ENCODE results near the gene RNF19B.

Gene RNF19B

GRCh38 chr1:32937061-32937460 is 27.5 kb downstream of the RNF19B start:
- Histone ChIP-seq H3K27me3 (ENCODE audit: control insufficient read depth in 5 of 5, insufficient read depth in 4 of 5, low read length in 5 of 5) (no peaks in the 10 kb centered on the region), H3K27ac (ENCODE audit: low read depth, low read length) (no peak overlapping the region), H3K4me3 (ENCODE audit: low read depth in 1 of 5, low read length in 5 of 5) (no peak overlapping the region), H3K9ac (ENCODE audit: low read length in 5 of 5) (no peak overlapping the region), H3K4me1 (ENCODE audit: control insufficient read depth in 5 of 5, insufficient read depth in 5 of 5, low read length in 5 of 5) (peaks cover 2 to 33% (median 18%) of the 10 kb centered on the region in 5 donors), H3K9me3 (ENCODE audit: control insufficient read depth in 5 of 5, low read length in 5 of 5) (no peaks in the 10 kb centered on the region), H3K36me3 (ENCODE audit: control insufficient read depth in 5 of 5, insufficient read depth in 5 of 5, low read length in 5 of 5) (peaks cover 17 to 41% (median 33%) of the 10 kb centered on the region in 5 donors)

- Histone ChIP-seq H3K27me3 (ENCODE audit: control insufficient read depth in 5 of 5, insufficient read depth in 4 of 5, low read length in 5 of 5) (no peaks in the 10 kb centered on the region), H3K9me3 (ENCODE audit: control insufficient read depth in 5 of 5, low read length in 5 of 5) (no peaks in the 10 kb centered on the region), H3K4me1 (ENCODE audit: control insufficient read depth in 5 of 5, insufficient read depth in 5 of 5, low read length in 5 of 5) (peaks cover 0 to 21% (median 9%) of the 10 kb centered on the region in 5 donors), H3K4me3 (ENCODE audit: low read depth in 1 of 5, low read length in 5 of 5) (no peak overlapping the region), H3K36me3 (ENCODE audit: control insufficient read depth in 5 of 5, insufficient read depth in 5 of 5, low read length in 5 of 5) (peaks cover 17 to 27% (median 25%) of the 10 kb centered on the region in 5 donors), H3K9ac (ENCODE audit: low read length in 5 of 5) (no peak overlapping the region), H3K27ac (ENCODE audit: low read depth, low read length) (no peak overlapping the region)
Observed at GRCh38 chr1:32934535-32934934, 30.1 kb downstream of the RNF19B start.

GRCh38 chr1:32933742-32934322 is 30.8 kb downstream of the RNF19B start:
- Histone ChIP-seq H3K9me3 (ENCODE audit: control insufficient read depth in 5 of 5, low read length in 5 of 5) (no peaks in the 10 kb centered on the region), H3K4me3 (ENCODE audit: low read depth in 1 of 5, low read length in 5 of 5) (no peak overlapping the region), H3K36me3 (ENCODE audit: control insufficient read depth in 5 of 5, insufficient read depth in 5 of 5, low read length in 5 of 5) (peaks cover 17 to 27% (median 25%) of the 10 kb centered on the region in 5 donors), H3K4me1 (ENCODE audit: control insufficient read depth in 5 of 5, insufficient read depth in 5 of 5, low read length in 5 of 5) (peaks cover 0 to 14% (median 5%) of the 10 kb centered on the region in 5 donors), H3K27me3 (ENCODE audit: control insufficient read depth in 5 of 5, insufficient read depth in 4 of 5, low read length in 5 of 5) (no peaks in the 10 kb centered on the region), H3K9ac (ENCODE audit: low read length in 5 of 5) (no peak overlapping the region), H3K27ac (ENCODE audit: low read depth, low read length) (peak overlapping the region; percentile 64)

GRCh38 chr1:32931760-32932159 is 32.8 kb downstream of the RNF19B start:
- Histone ChIP-seq H3K27ac (ENCODE audit: low read depth, low read length) (no peak overlapping the region), H3K4me3 (ENCODE audit: low read depth in 1 of 5, low read length in 5 of 5) (no peak overlapping the region), H3K27me3 (ENCODE audit: control insufficient read depth in 5 of 5, insufficient read depth in 4 of 5, low read length in 5 of 5) (no peaks in the 10 kb centered on the region)

GRCh38 chr1:32929366-32929765 is 35.2 kb downstream of the RNF19B start:
- H3K27me3 ChIP-seq (ENCODE audit: control insufficient read depth in 5 of 5, insufficient read depth in 4 of 5, low read length in 5 of 5), result peaks cover 0 to 2% (median 0%) of the 10 kb centered on the region in 5 donors
- no peaks in the 10 kb centered on the region for H3K9me3 ChIP-seq (ENCODE audit: control insufficient read depth in 5 of 5, low read length in 5 of 5)
- H3K4me1 ChIP-seq (ENCODE audit: control insufficient read depth in 5 of 5, insufficient read depth in 5 of 5, low read length in 5 of 5), result peaks cover 0 to 27% (median 22%) of the 10 kb centered on the region in 5 donors
- H3K36me3 ChIP-seq (ENCODE audit: control insufficient read depth in 5 of 5, insufficient read depth in 5 of 5, low read length in 5 of 5), result no peaks in the 10 kb centered on the region
- no peak overlapping the region for H3K27ac ChIP-seq (ENCODE audit: low read depth, low read length)
- H3K4me3 ChIP-seq (ENCODE audit: low read depth in 1 of 5, low read length in 5 of 5), result no peak overlapping the region
- no peak overlapping the region for H3K9ac ChIP-seq (ENCODE audit: low read length in 5 of 5)

More at GRCh38 chr1:32931760-32932159, 32.8 kb downstream of the RNF19B start:
- Histone ChIP-seq H3K9ac (ENCODE audit: low read length in 5 of 5) (no peak overlapping the region), H3K9me3 (ENCODE audit: control insufficient read depth in 5 of 5, low read length in 5 of 5) (no peaks in the 10 kb centered on the region), H3K4me1 (ENCODE audit: control insufficient read depth in 5 of 5, insufficient read depth in 5 of 5, low read length in 5 of 5) (peaks cover 0 to 12% (median 5%) of the 10 kb centered on the region in 5 donors), H3K36me3 (ENCODE audit: control insufficient read depth in 5 of 5, insufficient read depth in 5 of 5, low read length in 5 of 5) (peaks cover 4 to 12% (median 12%) of the 10 kb centered on the region in 5 donors)

GRCh38 chr1:32928715-32929114 is 35.9 kb downstream of the RNF19B start:
- Histone ChIP-seq H3K4me3 (ENCODE audit: low read depth in 1 of 5, low read length in 5 of 5) (no peak overlapping the region), H3K27ac (ENCODE audit: low read depth, low read length) (no peak overlapping the region), H3K4me1 (ENCODE audit: control insufficient read depth in 5 of 5, insufficient read depth in 5 of 5, low read length in 5 of 5) (peaks cover 0 to 25% (median 23%) of the 10 kb centered on the region in 5 donors), H3K9ac (ENCODE audit: low read length in 5 of 5) (no peak overlapping the region), H3K36me3 (ENCODE audit: control insufficient read depth in 5 of 5, insufficient read depth in 5 of 5, low read length in 5 of 5) (no peaks in the 10 kb centered on the region), H3K27me3 (ENCODE audit: control insufficient read depth in 5 of 5, insufficient read depth in 4 of 5, low read length in 5 of 5) (peaks cover 0 to 3% (median under 1%) of the 10 kb centered on the region in 5 donors), H3K9me3 (ENCODE audit: control insufficient read depth in 5 of 5, low read length in 5 of 5) (no peaks in the 10 kb centered on the region)

GRCh38 chr1:32928285-32928684 is 36.3 kb downstream of the RNF19B start:
- Histone ChIP-seq H3K27me3 (ENCODE audit: control insufficient read depth in 5 of 5, insufficient read depth in 4 of 5, low read length in 5 of 5) (peaks cover 0 to 6% (median 2%) of the 10 kb centered on the region in 5 donors), H3K9ac (ENCODE audit: low read length in 5 of 5) (no peak overlapping the region), H3K36me3 (ENCODE audit: control insufficient read depth in 5 of 5, insufficient read depth in 5 of 5, low read length in 5 of 5) (no peaks in the 10 kb centered on the region), H3K4me1 (ENCODE audit: control insufficient read depth in 5 of 5, insufficient read depth in 5 of 5, low read length in 5 of 5) (peaks cover 0 to 22% (median 19%) of the 10 kb centered on the region in 5 donors), H3K27ac (ENCODE audit: low read depth, low read length) (no peak overlapping the region), H3K9me3 (ENCODE audit: control insufficient read depth in 5 of 5, low read length in 5 of 5) (no peaks in the 10 kb centered on the region), H3K4me3 (ENCODE audit: low read depth in 1 of 5, low read length in 5 of 5) (no peak overlapping the region)

- Histone ChIP-seq H3K9ac (ENCODE audit: low read length in 5 of 5) (no peak overlapping the region), H3K36me3 (ENCODE audit: control insufficient read depth in 5 of 5, insufficient read depth in 5 of 5, low read length in 5 of 5) (no peaks in the 10 kb centered on the region), H3K4me3 (ENCODE audit: low read depth in 1 of 5, low read length in 5 of 5) (no peak overlapping the region), H3K4me1 (ENCODE audit: control insufficient read depth in 5 of 5, insufficient read depth in 5 of 5, low read length in 5 of 5) (peaks cover 0 to 21% (median 19%) of the 10 kb centered on the region in 5 donors), H3K9me3 (ENCODE audit: control insufficient read depth in 5 of 5, low read length in 5 of 5) (no peaks in the 10 kb centered on the region), H3K27me3 (ENCODE audit: control insufficient read depth in 5 of 5, insufficient read depth in 4 of 5, low read length in 5 of 5) (peaks cover 0 to 11% (median 2%) of the 10 kb centered on the region in 5 donors), H3K27ac (ENCODE audit: low read depth, low read length) (no peak overlapping the region)
Observed at GRCh38 chr1:32927441-32927840, 37.2 kb downstream of the RNF19B start.

GRCh38 chr1:32926562-32926961 is 38.0 kb downstream of the RNF19B start:
- H3K9me3 ChIP-seq (ENCODE audit: control insufficient read depth in 5 of 5, low read length in 5 of 5), result no peaks in the 10 kb centered on the region
- peaks cover 0 to 21% (median 19%) of the 10 kb centered on the region in 5 donors for H3K4me1 ChIP-seq (ENCODE audit: control insufficient read depth in 5 of 5, insufficient read depth in 5 of 5, low read length in 5 of 5)
- H3K4me3 ChIP-seq (ENCODE audit: low read depth in 1 of 5, low read length in 5 of 5), result no peak overlapping the region
- no peak overlapping the region for H3K27ac ChIP-seq (ENCODE audit: low read depth, low read length)
- no peak overlapping the region for H3K9ac ChIP-seq (ENCODE audit: low read length in 5 of 5)
- no peaks in the 10 kb centered on the region for H3K36me3 ChIP-seq (ENCODE audit: control insufficient read depth in 5 of 5, insufficient read depth in 5 of 5, low read length in 5 of 5)
- H3K27me3 ChIP-seq (ENCODE audit: control insufficient read depth in 5 of 5, insufficient read depth in 4 of 5, low read length in 5 of 5), result peaks cover 0 to 11% (median 2%) of the 10 kb centered on the region in 5 donors

- H3K27ac ChIP-seq (ENCODE audit: low read depth, low read length), result no peak overlapping the region
- H3K4me3 ChIP-seq (ENCODE audit: low read depth in 1 of 5, low read length in 5 of 5), result peak overlapping the region in 3 of 5 donors; percentile 11 to 51 (median 17)
- H3K9ac ChIP-seq (ENCODE audit: low read length in 5 of 5), result peak overlapping the region in 2 of 5 donors; percentile 25 to 63
Observed at GRCh38 chr1:32925403-32926162, 39.0 kb downstream of the RNF19B start.

More at GRCh38 chr1:32925403-32926162, 39.0 kb downstream of the RNF19B start:
- Histone ChIP-seq H3K4me1 (ENCODE audit: control insufficient read depth in 5 of 5, insufficient read depth in 5 of 5, low read length in 5 of 5) (peaks cover 3 to 30% (median 27%) of the 10 kb centered on the region in 5 donors), H3K27me3 (ENCODE audit: control insufficient read depth in 5 of 5, insufficient read depth in 4 of 5, low read length in 5 of 5) (peaks cover 0 to 15% (median 2%) of the 10 kb centered on the region in 5 donors), H3K9me3 (ENCODE audit: control insufficient read depth in 5 of 5, low read length in 5 of 5) (no peaks in the 10 kb centered on the region), H3K36me3 (ENCODE audit: control insufficient read depth in 5 of 5, insufficient read depth in 5 of 5, low read length in 5 of 5) (no peaks in the 10 kb centered on the region)
